H1 (cell line): ENCODE measurements around the gene RAI14. TPM values are rescaled to one million over a fixed set of nuclear protein-coding genes. Genes with fewer than 3 reads are reported as not detected.

ENCODE experiments used
- CTCF ChIA-PET: fragments of 300-600 bp; sonication (Branson Sonifier 250); formaldehyde crosslinking; loops from one replicate; lab custom pipeline; 2021; ENCODE audit not compliant: partially characterized antibody; lab: Charles Lee
- POLR2A ChIA-PET: fragments of 300-600 bp; sonication (Branson Sonifier 250); formaldehyde crosslinking; loops from one replicate; lab custom pipeline; 2021; ENCODE audit warnings: inconsistent platforms; ENCODE audit not compliant: partially characterized antibody; lab: Charles Lee
- DNase-seq, 2 experiments: peaks; one replicate each; pipeline versions ENCODE4 v3.0.0 to v3.0.0-alpha.2; 2010 to 2022; ENCODE audit warnings: low spot score in 2 of 2, low read depth in 1 of 2, mixed read lengths in 1 of 2
- FAIRE-seq: peaks from 2 replicates; lab custom pipeline; 2011; peaks lifted over from hg19 to GRCh38; lab: Jason Lieb, UNC
- H2AFZ ChIP-seq: 2 replicates; pipeline ENCODE4 v1.8.1; 2012; ENCODE audit warnings: low read length, inconsistent platforms
- H2AK5ac ChIP-seq: 2 replicates; pipeline ENCODE4 v1.6.1; 2013; ENCODE audit warnings: low read depth, low read length
- H2BK120ac ChIP-seq: replicated peaks from 2 replicates; pipeline ENCODE3; 2013; ENCODE audit warnings: low read depth, low read length, inconsistent platforms
- H2BK12ac ChIP-seq: 2 replicates; pipeline ENCODE4 v1.6.1; 2013; ENCODE audit warnings: low read depth, low read length
- H2BK15ac ChIP-seq: 2 replicates; pipeline ENCODE4 v1.6.1; 2013; ENCODE audit warnings: low read length
- H2BK20ac ChIP-seq: 2 replicates; pipeline ENCODE4 v1.6.1; 2013; ENCODE audit warnings: low read length
- H2BK5ac ChIP-seq: 2 replicates; pipeline ENCODE4 v1.6.1; 2013; ENCODE audit warnings: low read depth, low read length
- H3K14ac ChIP-seq: 2 replicates; pipeline ENCODE4 v1.6.1; 2013; ENCODE audit warnings: inconsistent platforms; ENCODE audit not compliant: insufficient read length
- H3K18ac ChIP-seq: 2 replicates; pipeline ENCODE4 v1.6.1; 2013; ENCODE audit warnings: low read length; ENCODE audit errors: extremely low read depth
- H3K23ac ChIP-seq: 2 replicates; pipeline ENCODE4 v1.6.1; 2013; ENCODE audit warnings: inconsistent platforms; ENCODE audit not compliant: insufficient read length
- H3K23me2 ChIP-seq: 2 replicates; pipeline ENCODE4 v1.6.1; 2013; ENCODE audit warnings: low read depth, low read length
- H3K27ac ChIP-seq: 2 replicates; pipeline ENCODE4 v1.6.1; 2011; ENCODE audit warnings: low read depth, low read length, inconsistent platforms
- H3K27me3 ChIP-seq, 4 experiments: replicated peaks in 1 of 4; 1 replicate in 1 of 4; 2 replicates in 3 of 4; pipeline versions ENCODE4 v1.6.1 to v1.8.1; 2011 to 2013; ENCODE audit warnings: low read length in 3 of 4, mild to moderate bottlenecking in 3 of 4, inconsistent platforms in 2 of 4, mixed read lengths in 2 of 4, moderate library complexity in 1 of 4; ENCODE audit not compliant: control insufficient read depth in 3 of 4, insufficient read depth in 3 of 4; ENCODE audit errors: extremely low read depth in 1 of 4
- H3K36me3 ChIP-seq, 4 experiments: 2 replicates each; pipeline versions ENCODE4 v1.6.1 to v1.8.1; 2011 to 2013; ENCODE audit warnings: mild to moderate bottlenecking in 4 of 4, low read length in 3 of 4, moderate library complexity in 2 of 4, control low read depth in 1 of 4, inconsistent platforms in 1 of 4; ENCODE audit not compliant: insufficient read depth in 4 of 4, control insufficient read depth in 2 of 4
- H3K4ac ChIP-seq: replicated peaks from 2 replicates; pipeline ENCODE3; 2013; ENCODE audit warnings: low read length, low read depth, mixed read lengths, inconsistent platforms; ENCODE audit not compliant: insufficient read length
- H3K4me1 ChIP-seq, 4 experiments: replicated peaks in 1 of 4; 1 replicate in 1 of 4; 2 replicates in 3 of 4; pipeline versions ENCODE4 v1.6.1 to v1.8.1; 2011 to 2013; ENCODE audit warnings: low read length in 3 of 4, inconsistent platforms in 2 of 4, mixed read lengths in 1 of 4; ENCODE audit not compliant: insufficient read depth in 4 of 4, control insufficient read depth in 3 of 4
- H3K4me2 ChIP-seq, 2 experiments: 2 replicates each; pipeline versions ENCODE4 v1.6.1 to v1.8.1; 2011 to 2013; ENCODE audit warnings: low read depth in 2 of 2, low read length in 2 of 2, control low read depth in 1 of 2, inconsistent platforms in 1 of 2, mild to moderate bottlenecking in 1 of 2; ENCODE audit not compliant: insufficient read depth in 1 of 2
- H3K4me3 ChIP-seq, 4 experiments: fragments of 200-600, 300-600 bp in 1 of 4; sonication (generic), shearing (Covaris generic), sonication (Bioruptor Twin) in 1 of 4; 2 replicates each; pipeline versions ENCODE4 v1.5.1 to v1.8.1; 2011 to 2016; ENCODE audit warnings: low read length in 4 of 4, low read depth in 3 of 4, control low read depth in 2 of 4, inconsistent platforms in 2 of 4, mild to moderate bottlenecking in 2 of 4, mixed read lengths in 1 of 4, moderate library complexity in 1 of 4; ENCODE audit not compliant: insufficient read depth in 2 of 4; ENCODE audit errors: extremely low read depth in 1 of 4
- H3K56ac ChIP-seq: replicated peaks from 2 replicates; pipeline ENCODE3; 2013; ENCODE audit warnings: low read depth, mild to moderate bottlenecking, mixed read lengths, low read length, inconsistent platforms; ENCODE audit not compliant: insufficient read length
- H3K79me1 ChIP-seq: 2 replicates; pipeline ENCODE4 v1.6.1; 2013; ENCODE audit warnings: low read depth, low read length, control low read depth
- H3K79me2 ChIP-seq, 2 experiments: 2 replicates each; pipeline versions ENCODE4 v1.6.1 to v1.8.1; 2012 to 2013; ENCODE audit warnings: low read length in 2 of 2, mild to moderate bottlenecking in 2 of 2, inconsistent platforms in 1 of 2; ENCODE audit not compliant: insufficient read depth in 2 of 2, control insufficient read depth in 1 of 2
- H3K9ac ChIP-seq, 4 experiments: replicated peaks in 1 of 4; 1 replicate in 1 of 4; 2 replicates in 3 of 4; pipeline versions ENCODE4 v1.6.1 to v1.8.1; 2011 to 2013; ENCODE audit warnings: low read depth in 3 of 4, low read length in 3 of 4, control low read depth in 2 of 4, mild to moderate bottlenecking in 2 of 4, moderate library complexity in 2 of 4, inconsistent platforms in 1 of 4; ENCODE audit errors: extremely low read depth in 1 of 4
- H3K9me3 ChIP-seq, 2 experiments: 2 replicates each; pipeline versions ENCODE4 v1.6.1 to v1.8.1; 2012 to 2013; ENCODE audit warnings: mild to moderate bottlenecking in 2 of 2, moderate library complexity in 2 of 2, control low read depth in 1 of 2, inconsistent platforms in 1 of 2, low read depth in 1 of 2, low read length in 1 of 2, mixed read lengths in 1 of 2; ENCODE audit not compliant: insufficient read depth in 2 of 2
- H4K20me1 ChIP-seq, 2 experiments: replicated peaks in 1 of 2; 2 replicates each; pipeline versions ENCODE3 to v1.8.1; 2011 to 2013; ENCODE audit warnings: inconsistent platforms in 2 of 2, low read length in 2 of 2, mild to moderate bottlenecking in 1 of 2; ENCODE audit not compliant: insufficient read depth in 2 of 2, control insufficient read depth in 1 of 2
- H4K5ac ChIP-seq: 2 replicates; pipeline ENCODE4 v1.6.1; 2013; ENCODE audit warnings: low read length, low read depth, mixed read lengths, inconsistent platforms; ENCODE audit not compliant: insufficient read length
- H4K8ac ChIP-seq: 2 replicates; pipeline ENCODE4 v1.8.0; 2013; ENCODE audit warnings: mild to moderate bottlenecking, moderate library complexity, low read length, inconsistent platforms; ENCODE audit not compliant: insufficient read depth; ENCODE audit errors: extremely low read depth
- H4K91ac ChIP-seq: replicated peaks from 2 replicates; pipeline ENCODE3; 2013; ENCODE audit warnings: low read length, mixed read lengths, inconsistent platforms; ENCODE audit not compliant: insufficient read length
- CBX8 ChIP-seq: fragments of 300-800, 300-1000 bp; sonication (generic); IDR thresholded peaks from 2 replicates; pipeline ENCODE4 v1.7.1; 2016; ENCODE audit warnings: low read depth, low read length, borderline replicate concordance
- JUN ChIP-seq: IDR thresholded peaks from 2 replicates; pipeline ENCODE4 v1.6.1; 2011; ENCODE audit warnings: low read depth, mild to moderate bottlenecking, improper control_type of control experiment, low read length
- WGBS, 2 experiments: shearing (Covaris generic) in 1 of 2; methylation state at CpG; one replicate each; pipeline versions ENCODE4 v1.1.6 to v1.1.7; 2013 to 2015; ENCODE audit warnings: low lambda C conversion rate in 2 of 2, mixed read lengths in 2 of 2, inconsistent platforms in 1 of 2, low coverage in 1 of 2, missing lambda C conversion rate in 1 of 2; ENCODE audit not compliant: insufficient replicate concordance in 2 of 2, insufficient coverage in 1 of 2, insufficient read length in 1 of 2; ENCODE audit errors: extremely low coverage in 1 of 2, missing lambda C conversion rate in 1 of 2; 5-methylcytosine and 5-hydroxymethylcytosine counted together
- polyA plus RNA-seq, 7 experiments: library from polyadenylated mRNA; depleted of rRNA in 3 of 7; stranded (reverse) in 5 of 7; unstranded in 2 of 7; fragments of >200 nt in 5 of 7; fragments of 200-250 nt in 2 of 7; gene quantifications; 1 replicate in 5 of 7; 2 replicates in 1 of 7; 4 replicates in 1 of 7; pipeline versions ENCODE4 v1.2.1 to v1.2.3, GENCODE V29; 2011 to 2013; ENCODE audit warnings: missing spikeins in 2 of 7, mixed read lengths in 2 of 7
- total RNA-seq: library from RNA; stranded (reverse); fragmentation: NEBNext Ultra II Directional; extraction: Animal tissue kit (Norgen Biotek cat#: 25700); gene quantifications from 2 replicates; pipeline ENCODE4 v1.2.1, GENCODE V29; 2021

The RAI14 gene
- total and polyA plus RNA-seq, 2 of the 8 experiments (the other 6 are each of a cell fraction or from before 2014, with no cell fraction given), result 48.4 to 210 TPM

DNA sequence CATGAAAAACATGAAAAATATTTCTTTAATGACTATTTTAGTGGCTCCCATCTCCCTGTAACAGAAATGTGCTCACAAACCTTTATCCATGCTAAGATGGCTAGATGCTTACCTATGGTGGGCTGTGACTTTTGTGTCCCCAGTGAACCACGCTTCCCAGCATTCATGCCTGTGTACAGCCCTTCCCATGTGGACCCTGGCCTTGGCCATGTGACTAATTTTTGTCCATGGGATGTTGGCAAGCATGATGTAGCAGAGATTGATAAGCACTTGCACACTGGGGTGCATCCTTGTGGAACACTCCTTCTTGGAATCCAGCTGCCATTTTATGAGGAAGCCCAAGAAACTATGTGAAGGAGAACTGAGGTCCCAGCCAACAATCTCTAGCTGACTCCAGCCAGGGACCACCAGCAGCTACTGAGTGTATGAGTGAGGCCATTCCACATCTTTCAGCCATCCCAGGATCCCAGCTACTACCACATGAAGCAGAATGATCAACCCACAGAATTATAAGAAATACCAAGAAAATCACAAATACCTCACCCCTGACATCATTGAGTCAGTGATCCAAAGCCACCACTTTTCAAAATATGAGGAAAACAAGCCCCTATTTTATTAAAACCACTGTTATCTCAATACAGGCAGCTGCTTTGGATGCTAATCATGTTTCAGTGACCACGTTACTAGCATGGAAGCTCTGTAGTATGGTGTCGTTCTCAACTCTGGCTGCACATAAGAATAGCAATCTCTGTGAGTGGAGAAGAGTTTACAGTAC is 16.1 kb upstream of the RAI14 start:
- no peak overlapping the region for H3K27ac ChIP-seq
- POLR2A ChIA-PET, result no interaction called here

More for the DNA sequence above, 16.1 kb upstream of the RAI14 start:
- Histone ChIP-seq H2AK5ac (no peak overlapping the region), H4K5ac (no peak overlapping the region), H3K9ac (no peak overlapping the region), H3K23ac (no peak overlapping the region), H3K4me3 (no peak overlapping the region), H4K20me1 (no peaks in the 10 kb centered on the region), H3K36me3 (no peaks in the 10 kb centered on the region), H3K18ac (no peak overlapping the region), H3K4ac (no peak overlapping the region), H3K56ac (no peak overlapping the region), H3K14ac (no peak overlapping the region), H3K79me2 (no peaks in the 10 kb centered on the region), H2AFZ (no peak overlapping the region), H2BK120ac (no peak overlapping the region), H4K91ac (no peak overlapping the region), H2BK5ac (no peak overlapping the region), H2BK15ac (no peak overlapping the region), H3K23me2 (no peaks in the 10 kb centered on the region), H2BK12ac (no peak overlapping the region), H3K9me3 (no peaks in the 10 kb centered on the region), H3K27me3 (no peaks in the 10 kb centered on the region), H3K79me1 (no peaks in the 10 kb centered on the region), H3K4me1 (no peaks in the 10 kb centered on the region), H4K8ac (no peak overlapping the region), H2BK20ac (no peak overlapping the region), H3K4me2 (no peak overlapping the region)
- no peak for FAIRE-seq
- TF ChIP-seq CBX8 (no peak), JUN (no peak)
- WGBS, 2 experiments, result 80% methylated on average over 3 of the region's 3 CpGs; no CpG with 5 or more reads in 1 of the 2 experiments
- CTCF ChIA-PET, result interaction anchor here (0.8 kb wide), 1 partner anchor 32 kb away, joined by 3 read pairs; no protein-coding TSS in a partner anchor
- DNase-seq, result no peak
